IMR-90 (cell line): ENCODE data around the gene EDARADD. TPM values are rescaled to one million over a fixed set of nuclear protein-coding genes. Genes with fewer than 3 reads are reported as not detected.

Experiments
- ATAC-seq: fragments of 200-7000 bp; cut with Tn5 transposase; 2 replicates; pipeline ENCODE4 v1.9.1; 2020; ENCODE audit warnings: low read depth, mild to moderate bottlenecking, moderate library complexity
- BruUV-seq: library from RNA; stranded (reverse); fragments of 400-500 nt; replicated peaks from 2 replicates; lab custom pipeline; 2021; lab: Mats Ljungman, UMichigan
- CTCF ChIA-PET: fragments of 300-600 bp; formaldehyde crosslinking; extraction: SDS; loops from one replicate; lab custom pipeline; 2021; ENCODE audit warnings: antibody characterized with exemption; lab: Yijun Ruan, JAX
- POLR2A ChIA-PET: fragments of 300-600 bp; sonication (Branson Sonifier 250); formaldehyde crosslinking; loops from one replicate; lab custom pipeline; 2022; ENCODE audit warnings: antibody characterized with exemption; ENCODE audit not compliant: unreplicated experiment; lab: Charles Lee
- DNase-seq: peaks from one replicate; pipeline ENCODE4 v3.0.0; 2013
- H2AFZ ChIP-seq: replicated peaks from 2 replicates; pipeline ENCODE3; 2013; ENCODE audit warnings: low read length, mild to moderate bottlenecking; ENCODE audit not compliant: poor library complexity
- H2AK5ac ChIP-seq: 2 replicates; pipeline ENCODE4 v1.6.1; 2013; ENCODE audit warnings: low read depth, low read length, inconsistent platforms
- H2AK9ac ChIP-seq: replicated peaks from 2 replicates; pipeline ENCODE3; 2013; ENCODE audit warnings: mild to moderate bottlenecking, low read depth, low read length, moderate library complexity; ENCODE audit not compliant: poor library complexity
- H2BK120ac ChIP-seq: 2 replicates; pipeline ENCODE4 v1.6.1; 2013; ENCODE audit warnings: low read depth, low read length, inconsistent platforms
- H2BK15ac ChIP-seq: 3 replicates; pipeline ENCODE4 v1.6.1; 2013; ENCODE audit warnings: low read depth, low read length, inconsistent platforms
- H2BK20ac ChIP-seq: 2 replicates; pipeline ENCODE4 v1.6.1; 2013; ENCODE audit warnings: low read depth, mild to moderate bottlenecking, inconsistent platforms, low read length, moderate library complexity
- H2BK5ac ChIP-seq: 2 replicates; pipeline ENCODE4 v1.6.1; 2013; ENCODE audit warnings: mild to moderate bottlenecking, low read depth, low read length, inconsistent platforms; ENCODE audit not compliant: poor library complexity, severe bottlenecking
- H3K14ac ChIP-seq: replicated peaks from 2 replicates; pipeline ENCODE4 v1.6.1; 2013; ENCODE audit warnings: low read depth, low read length, inconsistent platforms
- H3K18ac ChIP-seq: 2 replicates; pipeline ENCODE4 v1.6.1; 2013; ENCODE audit warnings: low read depth, low read length, control low read depth
- H3K23ac ChIP-seq: 2 replicates; pipeline ENCODE4 v1.6.1; 2013; ENCODE audit warnings: low read depth, low read length, inconsistent platforms
- H3K27ac ChIP-seq: 2 replicates; pipeline ENCODE4 v1.5.1; 2013; ENCODE audit warnings: mild to moderate bottlenecking, control low read depth, low read length; ENCODE audit not compliant: insufficient read depth
- H3K27me3 ChIP-seq: 2 replicates; pipeline ENCODE4 v1.6.1; 2013; ENCODE audit warnings: low read length; ENCODE audit not compliant: control insufficient read depth, insufficient read depth
- H3K36me3 ChIP-seq: 2 replicates; pipeline ENCODE4 v1.6.1; 2013; ENCODE audit warnings: low read length, mixed read lengths; ENCODE audit not compliant: control insufficient read depth, insufficient read depth
- H3K4ac ChIP-seq: 2 replicates; pipeline ENCODE4 v1.6.1; 2013; ENCODE audit warnings: low read depth, low read length, inconsistent platforms
- H3K4me1 ChIP-seq: 2 replicates; pipeline ENCODE4 v1.6.1; 2013; ENCODE audit warnings: low read length, mixed read lengths; ENCODE audit not compliant: control insufficient read depth, insufficient read depth
- H3K4me2 ChIP-seq: 2 replicates; pipeline ENCODE4 v1.6.1; 2013; ENCODE audit warnings: low read depth, mild to moderate bottlenecking, control low read depth, low read length, moderate library complexity
- H3K4me3 ChIP-seq: 2 replicates; pipeline ENCODE4 v1.5.1; 2013; ENCODE audit warnings: low read depth, mild to moderate bottlenecking, control low read depth, low read length, moderate library complexity; ENCODE audit not compliant: insufficient read depth
- H3K56ac ChIP-seq: 2 replicates; pipeline ENCODE4 v1.6.1; 2013; ENCODE audit warnings: low read length, inconsistent platforms; ENCODE audit not compliant: insufficient read depth; ENCODE audit errors: extremely low read depth
- H3K79me1 ChIP-seq, 2 experiments: 2 replicates each; pipeline ENCODE4 v1.6.1; 2013; ENCODE audit warnings: low read length in 2 of 2, inconsistent platforms in 1 of 2, low read depth in 1 of 2
- H3K9ac ChIP-seq: 2 replicates; pipeline ENCODE4 v1.6.1; 2013; ENCODE audit warnings: low read depth, low read length, control low read depth
- H3K9me1 ChIP-seq: 2 replicates; pipeline ENCODE4 v1.6.1; 2013; ENCODE audit warnings: low read length, inconsistent platforms; ENCODE audit not compliant: insufficient read depth
- H3K9me3 ChIP-seq: 2 replicates; pipeline ENCODE4 v1.6.1; 2013; ENCODE audit warnings: low read length; ENCODE audit not compliant: control insufficient read depth, insufficient read depth
- H4K20me1 ChIP-seq: 2 replicates; pipeline ENCODE4 v1.6.1; 2013; ENCODE audit warnings: low read length, inconsistent platforms; ENCODE audit not compliant: insufficient read depth
- H4K5ac ChIP-seq: 2 replicates; pipeline ENCODE4 v1.6.1; 2013; ENCODE audit warnings: mild to moderate bottlenecking, low read depth, low read length, control low read depth
- H4K8ac ChIP-seq, 2 experiments: 2 replicates each; pipeline ENCODE4 v1.6.1; 2013; ENCODE audit warnings: low read depth in 2 of 2, low read length in 2 of 2, control low read depth in 1 of 2, inconsistent platforms in 1 of 2
- H4K91ac ChIP-seq: 2 replicates; pipeline ENCODE4 v1.6.1; 2013; ENCODE audit warnings: low read depth, low read length, inconsistent platforms; ENCODE audit not compliant: insufficient read depth
- BHLHE40 ChIP-seq: fragments of 150-350 bp; IDR thresholded peaks from 2 replicates; pipeline ENCODE4 v1.6.1; 2016; ENCODE audit warnings: mild to moderate bottlenecking, low read depth, low read length
- CEBPB ChIP-seq: IDR thresholded peaks from 2 replicates; pipeline ENCODE4 v1.6.1; 2012; ENCODE audit warnings: low read depth, low read length, improper control_type of control experiment
- CTCF ChIP-seq: conservative IDR thresholded peaks from 2 replicates; pipeline ENCODE4 v1.5.1; 2012; ENCODE audit warnings: mild to moderate bottlenecking, low read depth, low read length, improper control_type of control experiment
- FOS ChIP-seq: fragments of 150-350 bp; IDR thresholded peaks from 2 replicates; pipeline ENCODE4 v1.6.1; 2016; ENCODE audit warnings: low read depth, low read length
- MAZ ChIP-seq: IDR thresholded peaks from 2 replicates; pipeline ENCODE4 v1.6.1; 2012; ENCODE audit warnings: low read depth, mild to moderate bottlenecking, low read length, improper control_type of control experiment, moderate library complexity, borderline replicate concordance
- MXI1 ChIP-seq: IDR thresholded peaks from 2 replicates; pipeline ENCODE4 v1.6.1; 2012; ENCODE audit warnings: low read depth, mild to moderate bottlenecking, low read length, moderate library complexity, borderline replicate concordance
- NFE2L2 ChIP-seq: fragments of 150-350 bp; IDR thresholded peaks from 2 replicates; pipeline ENCODE4 v1.6.1; 2016; ENCODE audit warnings: low read depth, mild to moderate bottlenecking, low read length
- POLR2A ChIP-seq: IDR thresholded peaks from 2 replicates; pipeline ENCODE4 v1.6.1; 2012; ENCODE audit warnings: mild to moderate bottlenecking, low read depth, low read length
- RAD21 ChIP-seq: IDR thresholded peaks from 2 replicates; pipeline ENCODE4 v1.6.1; 2012; ENCODE audit warnings: low read length, improper control_type of control experiment
- RCOR1 ChIP-seq: IDR thresholded peaks from 2 replicates; pipeline ENCODE4 v1.6.1; 2012; ENCODE audit warnings: mild to moderate bottlenecking, low read length, improper control_type of control experiment; ENCODE audit not compliant: insufficient replicate concordance
- RFX5 ChIP-seq: IDR thresholded peaks from 2 replicates; pipeline ENCODE4 v1.8.0; 2012; ENCODE audit warnings: low read depth, mild to moderate bottlenecking, low read length, moderate library complexity
- SMC3 ChIP-seq: fragments of 150-350 bp; IDR thresholded peaks from 2 replicates; pipeline ENCODE4 v1.6.1; 2016; ENCODE audit warnings: low read depth, mild to moderate bottlenecking, antibody characterized with exemption, low read length, moderate library complexity
- USF2 ChIP-seq: fragments of 150-350 bp; IDR thresholded peaks from 2 replicates; pipeline ENCODE4 v1.6.1; 2017; ENCODE audit warnings: mild to moderate bottlenecking, antibody characterized with exemption, low read length, low read depth
- WGBS, 2 experiments: methylation state at CpG; one replicate each; pipeline versions ENCODE4 v1.1.5 to v1.1.7; 2013; ENCODE audit warnings: missing lambda C conversion rate in 2 of 2; ENCODE audit not compliant: insufficient read length in 1 of 2; ENCODE audit errors: extremely low coverage in 2 of 2; 5-methylcytosine and 5-hydroxymethylcytosine counted together
- dilution Hi-C: fragments of 300-500 bp; cut with HindIII; formaldehyde crosslinking; loops from one replicate; pipeline ENCODE4 v1.14.3; 2018; ENCODE audit warnings: low sequenced_read_pairs; ENCODE audit not compliant: unreplicated experiment
- in situ Hi-C: fragments of 300-500 bp; cut with MboI; formaldehyde crosslinking; loops from 3 replicates; pipeline ENCODE4 v1.14.3; 2019; ENCODE audit warnings: low sequenced_read_pairs, inconsistent platforms, mixed read lengths
- intact Hi-C: fragments of 100-400 bp; cut with micrococcal nuclease; formaldehyde crosslinking; loops from 2 replicates; pipeline ENCODE4 v1.10.0; 2022
- polyA plus RNA-seq, 3 experiments: library from polyadenylated mRNA; depleted of rRNA; stranded (reverse); fragments of >200 nt; gene quantifications; 2 replicates each; pipeline ENCODE4 v1.2.3, GENCODE V29; 2012; ENCODE audit warnings: low replicate concordance in 1 of 3
- total RNA-seq: library from RNA; depleted of rRNA; stranded (reverse); fragments of >200 nt; gene quantifications from 2 replicates; pipeline ENCODE4 v1.2.3, GENCODE V29; 2012
- TF ChIP-seq, protein P1 (sequence below): fragments of 150-350 bp; IDR thresholded peaks from 2 replicates; pipeline ENCODE4 v1.6.1; 2016; ENCODE audit warnings: low read depth, mild to moderate bottlenecking, low read length, moderate library complexity, borderline replicate concordance

EDARADD gene
- total and polyA plus RNA-seq, 2 of the 4 experiments (the other 2 are of a cell fraction): not detected

GRCh38 chr1:236421850-236422516 lies 27.9 kb downstream of the EDARADD start:
- H3K14ac ChIP-seq: no peak overlapping the region
- no peak overlapping the region for H3K27ac ChIP-seq
- peaks cover 4% of the 10 kb centered on the region; the same call in 1 of the 2 replicates for H3K9me3 ChIP-seq
- no peaks in the 10 kb centered on the region for H3K4me1 ChIP-seq
- intact Hi-C loops: no loop called here
- no peaks in the 10 kb centered on the region for H3K79me1 ChIP-seq
- no peak overlapping the region for H3K4ac ChIP-seq
- H2AK9ac ChIP-seq: no peak overlapping the region
- TF ChIP-seq FOS (no peak), NFE2L2 (no peak), RFX5 (no peak), CTCF (no peak), RAD21 (no peak), BHLHE40 (no peak), SMC3 (no peak), MXI1 (no peak), POLR2A (no peak), MAZ (no peak), USF2 (no peak), RCOR1 (no peak), CEBPB (no peak)
- TF ChIP-seq, protein P1, sequence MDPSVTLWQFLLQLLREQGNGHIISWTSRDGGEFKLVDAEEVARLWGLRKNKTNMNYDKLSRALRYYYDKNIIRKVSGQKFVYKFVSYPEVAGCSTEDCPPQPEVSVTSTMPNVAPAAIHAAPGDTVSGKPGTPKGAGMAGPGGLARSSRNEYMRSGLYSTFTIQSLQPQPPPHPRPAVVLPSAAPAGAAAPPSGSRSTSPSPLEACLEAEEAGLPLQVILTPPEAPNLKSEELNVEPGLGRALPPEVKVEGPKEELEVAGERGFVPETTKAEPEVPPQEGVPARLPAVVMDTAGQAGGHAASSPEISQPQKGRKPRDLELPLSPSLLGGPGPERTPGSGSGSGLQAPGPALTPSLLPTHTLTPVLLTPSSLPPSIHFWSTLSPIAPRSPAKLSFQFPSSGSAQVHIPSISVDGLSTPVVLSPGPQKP: no peak
- no peak overlapping the region for H2AFZ ChIP-seq
- H4K91ac ChIP-seq: no peak overlapping the region
- ChIA-PET CTCF (no interaction called here), POLR2A (no interaction called here)
- no peak overlapping the region for H3K23ac ChIP-seq
- H4K8ac ChIP-seq: no peak overlapping the region
- no CpG with 5 or more reads among the region's 4 CpGs for WGBS, 2 experiments
- H2BK5ac ChIP-seq: no peak overlapping the region
- no peak overlapping the region for H3K4me3 ChIP-seq
- DNase-seq (no peak), ATAC-seq (no peak)
- no peak overlapping the region for H3K9ac ChIP-seq
- H3K9me1 ChIP-seq: no peaks in the 10 kb centered on the region
- H2BK20ac ChIP-seq: no peak overlapping the region
- no peak overlapping the region for H2BK15ac ChIP-seq
- H3K56ac ChIP-seq: no peak overlapping the region
- H4K5ac ChIP-seq: no peak overlapping the region
- H2AK5ac ChIP-seq: no peak overlapping the region
- H3K36me3 ChIP-seq: no peaks in the 10 kb centered on the region
- no peak overlapping the region for H2BK120ac ChIP-seq
- in situ Hi-C loops: no loop called here
- H3K27me3 ChIP-seq: no peaks in the 10 kb centered on the region
- H3K4me2 ChIP-seq: no peak overlapping the region
- no peaks in the 10 kb centered on the region for H4K20me1 ChIP-seq
- no peak overlapping the region for H3K18ac ChIP-seq
- dilution Hi-C loops: no loop called here
- no TSS peak for BruUV-seq
